Lung (tissue), 12 donors: Measurements from ENCODE around the gene MAGEB4. TPM values are rescaled to one million over a fixed set of nuclear protein-coding genes. Genes with fewer than 3 reads are reported as not detected.

ENCODE experiments used
- ATAC-seq: fragments of 200-7000 bp; cut with Tn5 transposase; one replicate; pipeline ENCODE4 v1.9.1; 2020; ENCODE audit warnings: moderate number of reproducible peaks; ENCODE audit not compliant: insufficient read depth, low FRiP score
- DNase-seq, 3 donors: peaks; one replicate each; pipeline ENCODE4 v3.0.0-alpha.2; 2013 to 2017
- H3K27ac ChIP-seq, 2 donors: one replicate each; pipeline ENCODE4 v1.5.1; 2013; ENCODE audit warnings: mild to moderate bottlenecking in 2 of 2, moderate library complexity in 2 of 2, control low read depth in 1 of 2, inconsistent platforms in 1 of 2, low read depth in 1 of 2, low read length in 1 of 2
- H3K27me3 ChIP-seq, 3 donors: one replicate each; pipeline ENCODE4 v1.5.1; 2013; ENCODE audit warnings: low read length in 2 of 3; ENCODE audit not compliant: control insufficient read depth in 3 of 3, insufficient read depth in 3 of 3
- H3K36me3 ChIP-seq, 4 donors: one replicate each; pipeline ENCODE4 v1.5.1; 2013; ENCODE audit warnings: low read length in 4 of 4, mild to moderate bottlenecking in 1 of 4, moderate library complexity in 1 of 4; ENCODE audit not compliant: control insufficient read depth in 4 of 4, insufficient read depth in 4 of 4
- H3K4me1 ChIP-seq, 5 donors: one replicate each; pipeline ENCODE4 v1.5.1; 2013; ENCODE audit warnings: low read length in 5 of 5, mild to moderate bottlenecking in 2 of 5, moderate library complexity in 1 of 5; ENCODE audit not compliant: control insufficient read depth in 5 of 5, insufficient read depth in 5 of 5
- H3K4me3 ChIP-seq: one replicate; pipeline ENCODE4 v1.5.1; 2013; ENCODE audit warnings: mild to moderate bottlenecking, control low read depth, moderate library complexity
- H3K9ac ChIP-seq, 2 donors: one replicate each; pipeline ENCODE4 v1.5.1; 2013; ENCODE audit warnings: low read length in 2 of 2, control low read depth in 1 of 2; ENCODE audit not compliant: insufficient read depth in 1 of 2
- H3K9me3 ChIP-seq, 4 donors: one replicate each; pipeline ENCODE4 v1.5.1; 2013; ENCODE audit warnings: low read length in 3 of 4, mild to moderate bottlenecking in 1 of 4, moderate library complexity in 1 of 4; ENCODE audit not compliant: control insufficient read depth in 4 of 4, insufficient read depth in 3 of 4
- CTCF ChIP-seq: IDR thresholded peaks from 2 replicates; pipeline ENCODE4 v1.5.1; 2012; ENCODE audit warnings: mild to moderate bottlenecking; ENCODE audit errors: control extremely low read depth, extremely low read depth
- WGBS, 2 donors: extraction: QIAGEN DNeasy Blood & Tissue Kit; methylation state at CpG; one replicate each; pipeline ENCODE4 v1.1.7; 2013; 5-methylcytosine and 5-hydroxymethylcytosine counted together
- polyA plus RNA-seq, 2 donors: library from polyadenylated mRNA; stranded (reverse); fragments of 200-250 nt; gene quantifications; one replicate each; pipeline ENCODE4 v1.2.1, GENCODE V29; 2013
- total RNA-seq, 2 donors: library from RNA; depleted of rRNA in 1 of 2; stranded (reverse); fragments of >200 nt in 1 of 2; gene quantifications; one replicate each; pipeline ENCODE4 v1.2.1, GENCODE V29; 2014 to 2021
- donor health status: control.
- donor health status: control.
- donor health status: Bipolar disorder and iron deficiency.
- donor health status: healthy.
- donor health status: DM: yes; HTN: yes; CAD: no.

The MAGEB4 gene
- total and polyA plus RNA-seq, 4 donors, result not detected

- WGBS, 2 donors, result 77 to 95% methylated on average over 3 of the region's 3 CpGs
- Histone ChIP-seq H3K4me3 (no peak overlapping the region), H3K9me3 (no peaks in the 10 kb centered on the region), H3K36me3 (no peaks in the 10 kb centered on the region), H3K4me1 (no peaks in the 10 kb centered on the region), H3K9ac (no peak overlapping the region), H3K27ac (no peak overlapping the region), H3K27me3 (peaks cover 0 to 11% (median 0%) of the 10 kb centered on the region in 3 donors)
- no peak for TF ChIP-seq CTCF
- no peak for DNase-seq
- no peak for ATAC-seq
Observed at GRCh38 chrX:30270639-30271038, 28.8 kb downstream of the MAGEB4 start.

GRCh38 chrX:30275498-30275897, 33.7 kb downstream of the MAGEB4 start:
- ATAC-seq (no peak), DNase-seq (peak in 2 of 3 donors; percentile 1 to 11)
- H3K27ac ChIP-seq, result no peak overlapping the region
- no peak overlapping the region for H3K9ac ChIP-seq
- no peak overlapping the region for H3K4me3 ChIP-seq
- H3K4me1 ChIP-seq, result no peaks in the 10 kb centered on the region
- TF ChIP-seq CTCF, result no peak
- no peaks in the 10 kb centered on the region for H3K9me3 ChIP-seq
- 12 to 25% methylated on average over 1 of the region's 1 CpG for WGBS, 2 donors
- H3K27me3 ChIP-seq, result peaks cover 0 to 10% (median 0%) of the 10 kb centered on the region in 3 donors
- no peaks in the 10 kb centered on the region for H3K36me3 ChIP-seq

GRCh38 chrX:30278365-30278764, 36.6 kb downstream of the MAGEB4 start:
- Histone ChIP-seq H3K27ac (no peak overlapping the region), H3K27me3 (peaks cover 0 to 2% (median 0%) of the 10 kb centered on the region in 3 donors), H3K36me3 (no peaks in the 10 kb centered on the region), H3K4me3 (no peak overlapping the region), H3K9me3 (no peaks in the 10 kb centered on the region), H3K9ac (no peak overlapping the region), H3K4me1 (no peaks in the 10 kb centered on the region)
- WGBS, 2 donors, result 73 to 88% methylated on average over 1 of the region's 1 CpG
- ATAC-seq (no peak), DNase-seq (no peak)
- TF ChIP-seq CTCF, result no peak

GRCh38 chrX:30280428-30280827, 38.6 kb downstream of the MAGEB4 start:
- H3K9me3 ChIP-seq, result no peaks in the 10 kb centered on the region
- no peak overlapping the region for H3K27ac ChIP-seq
- 75 to 93% methylated on average over 1 of the region's 1 CpG for WGBS, 2 donors
- DNase-seq (no peak), ATAC-seq (no peak)
- no peak for TF ChIP-seq CTCF
- H3K9ac ChIP-seq, result no peak overlapping the region
- no peaks in the 10 kb centered on the region for H3K4me1 ChIP-seq
- peaks cover 0 to 2% (median 2%) of the 10 kb centered on the region in 3 donors for H3K27me3 ChIP-seq
- H3K4me3 ChIP-seq, result no peak overlapping the region
- no peaks in the 10 kb centered on the region for H3K36me3 ChIP-seq
